ENCODE data around the gene GMDS. TPM values are rescaled to one million over a fixed set of nuclear protein-coding genes. Genes with fewer than 3 reads are reported as not detected.
A peak's percentile ranks its signal among the peaks of the same experiment; 100 is the strongest.

Gene GMDS
- total and polyA plus RNA-seq, 2 experiments from 2014 or later: 3.0 to 12.6 TPM

DNA sequence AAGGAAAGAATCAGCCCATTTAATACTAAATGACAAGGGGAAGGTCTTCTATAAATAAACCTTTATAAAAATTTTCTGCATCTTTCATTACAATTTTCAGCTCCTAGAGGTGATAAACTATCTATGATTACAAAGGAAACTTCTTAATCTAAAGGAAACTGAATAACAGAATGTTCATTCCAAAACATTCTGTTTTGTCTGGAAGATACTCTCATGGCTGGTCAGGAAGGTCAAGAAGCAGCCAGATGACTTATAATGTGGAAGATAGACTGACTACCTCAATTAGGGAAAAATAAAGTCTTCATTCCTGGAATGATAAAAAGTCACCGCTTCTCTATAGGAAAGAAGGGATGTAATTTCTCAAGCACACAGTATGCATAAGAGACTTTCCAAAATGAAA lies 131.3 kb downstream of the GMDS start:
- Histone ChIP-seq H2AFZ (no peak overlapping the region), H3K9me2 (ENCODE audit: insufficient read depth) (no peaks in the 10 kb centered on the region), H3K79me2 (ENCODE audit: insufficient read depth) (no peaks in the 10 kb centered on the region), H3F3A (ENCODE audit: insufficient read depth) (0 out of 2 replicates have a peak, but pooled peaks cover 5% of the 10 kb centered on the region), H3K4me3 (no peak overlapping the region), H3K27me3 (replicated peaks; ENCODE audit: insufficient read depth) (no peaks in the 10 kb centered on the region), H3K9me3 (ENCODE audit: low read depth) (no peaks in the 10 kb centered on the region), H3K36me3 (ENCODE audit: low read depth) (no peaks in the 10 kb centered on the region), H3K27ac (no peak overlapping the region), H4K20me1 (ENCODE audit: insufficient read depth) (no peaks in the 10 kb centered on the region), H3K4me2 (ENCODE audit: unreplicated experiment) (no peak overlapping the region), H3K4me1 (ENCODE audit: insufficient read depth) (peaks cover 13% of the 10 kb centered on the region; the same call in 1 of the 2 replicates), H3K9ac (no peak overlapping the region)
- 92 to 100% methylated on average over 1 of the region's 1 CpG for WGBS, 2 experiments (ENCODE audit: low coverage in 1 of 2, low lambda C conversion rate in 2 of 2, missing lambda C conversion rate in 2 of 2)
- no peak for DNase-seq
- TF ChIP-seq EZH2 (IDR thresholded peaks at IDR 0.05; ENCODE audit: insufficient read depth, poor library complexity, severe bottlenecking): no peak
- TF ChIP-seq EZH2phosphoT487 (IDR thresholded peaks at IDR 0.05; ENCODE audit: insufficient read depth, low read depth): no peak
- in situ Hi-C loops (cut with MboI): loop anchor here (25.0 kb wide), 1 partner anchor 523 kb away; no protein-coding TSS in a partner anchor

DNA sequence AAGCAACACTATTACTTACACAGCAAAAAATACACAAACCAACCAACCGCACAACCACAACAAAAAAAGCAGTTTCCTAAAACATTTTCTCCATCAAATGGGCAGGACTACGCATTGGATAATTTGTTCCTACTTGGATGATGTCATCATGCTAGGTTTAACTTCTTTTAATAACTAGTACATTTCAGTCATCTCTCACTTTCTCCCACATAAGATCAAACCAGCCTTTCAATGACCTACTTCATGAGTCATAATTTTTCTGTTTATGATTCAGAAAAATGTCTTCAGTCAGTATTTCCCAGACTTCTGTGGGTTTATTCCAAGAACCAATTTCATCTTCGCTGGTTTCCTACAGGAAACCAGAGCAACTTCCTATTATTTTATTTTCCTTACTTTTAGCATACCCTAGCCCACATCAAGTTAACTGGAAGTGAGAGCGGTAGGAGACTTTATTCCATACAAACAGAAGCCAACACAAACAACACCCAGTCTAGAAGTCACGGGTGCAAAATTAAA lies 134.2 kb downstream of the GMDS start:
- in situ Hi-C loops (cut with MboI): loop anchor here (25.0 kb wide), 1 partner anchor 526 kb away; no protein-coding TSS in a partner anchor
- Histone ChIP-seq H3K79me2 (ENCODE audit: insufficient read depth) (no peaks in the 10 kb centered on the region), H3K27me3 (replicated peaks; ENCODE audit: insufficient read depth) (no peaks in the 10 kb centered on the region), H3K9me2 (ENCODE audit: insufficient read depth) (no peaks in the 10 kb centered on the region), H2AFZ (no peak overlapping the region), H3K36me3 (ENCODE audit: low read depth) (no peaks in the 10 kb centered on the region), H3K9ac (no peak overlapping the region), H3K4me2 (ENCODE audit: unreplicated experiment) (peak overlapping the region; percentile 12), H3K4me3 (no peak overlapping the region), H3K27ac (no peak overlapping the region), H4K20me1 (ENCODE audit: insufficient read depth) (no peaks in the 10 kb centered on the region), H3K4me1 (ENCODE audit: insufficient read depth) (peaks cover 8% of the 10 kb centered on the region; the same call in 1 of the 2 replicates), H3F3A (ENCODE audit: insufficient read depth) (0 out of 2 replicates have a peak, but pooled peaks cover 5% of the 10 kb centered on the region), H3K9me3 (ENCODE audit: low read depth) (no peaks in the 10 kb centered on the region)
- no peak for TF ChIP-seq EZH2 (IDR thresholded peaks at IDR 0.05; ENCODE audit: insufficient read depth, poor library complexity, severe bottlenecking)
- DNase-seq: peak; percentile 72
- 62 to 63% methylated on average over 5 of the region's 5 CpGs for WGBS, 2 experiments (ENCODE audit: low coverage in 1 of 2, low lambda C conversion rate in 2 of 2, missing lambda C conversion rate in 2 of 2)

DNA sequence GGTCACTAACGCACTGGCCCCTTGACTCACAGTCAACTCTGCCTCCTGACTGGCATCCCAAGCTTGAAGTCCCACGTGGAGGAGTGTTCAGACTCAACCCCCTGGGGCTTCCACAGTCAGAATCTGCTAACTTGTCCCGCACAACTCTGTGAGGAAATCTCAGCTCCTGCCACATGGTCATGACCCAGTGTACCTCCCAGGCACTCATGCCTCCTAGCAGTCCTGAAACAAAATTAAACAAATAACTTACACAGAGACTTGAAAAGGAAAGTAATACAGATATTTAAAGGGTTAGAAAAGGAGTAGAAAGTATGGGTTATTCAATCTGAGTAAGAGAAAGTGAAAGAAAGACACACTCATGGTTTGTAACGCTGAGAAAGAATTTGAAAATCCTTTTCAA lies 134.9 kb downstream of the GMDS start:
- TF ChIP-seq EZH2phosphoT487 (IDR thresholded peaks at IDR 0.05; ENCODE audit: insufficient read depth, low read depth) (no peak), EZH2 (IDR thresholded peaks at IDR 0.05; ENCODE audit: insufficient read depth, poor library complexity, severe bottlenecking) (no peak)
- no peak for DNase-seq
- no peak overlapping the region for H3K4me3 ChIP-seq
- H3K4me1 ChIP-seq (ENCODE audit: insufficient read depth): peaks cover 8% of the 10 kb centered on the region; the same call in 1 of the 2 replicates
- H3K4me2 ChIP-seq (ENCODE audit: unreplicated experiment): no peak overlapping the region
- H2AFZ ChIP-seq: no peak overlapping the region
- no peak overlapping the region for H3K27ac ChIP-seq
- in situ Hi-C loops (cut with MboI): loop anchor here (25.0 kb wide), 1 partner anchor 527 kb away; no protein-coding TSS in a partner anchor
- no peaks in the 10 kb centered on the region for H3K27me3 ChIP-seq (replicated peaks; ENCODE audit: insufficient read depth)
- H3K36me3 ChIP-seq (ENCODE audit: low read depth): no peaks in the 10 kb centered on the region
- no peaks in the 10 kb centered on the region for H3K9me3 ChIP-seq (ENCODE audit: low read depth)
- H3F3A ChIP-seq (ENCODE audit: insufficient read depth): 0 out of 2 replicates have a peak, but pooled peaks cover 5% of the 10 kb centered on the region
- WGBS, 2 experiments (ENCODE audit: low coverage in 1 of 2, low lambda C conversion rate in 2 of 2, missing lambda C conversion rate in 2 of 2): 89 to 94% methylated on average over 4 of the region's 4 CpGs
- no peaks in the 10 kb centered on the region for H4K20me1 ChIP-seq (ENCODE audit: insufficient read depth)
- no peaks in the 10 kb centered on the region for H3K9me2 ChIP-seq (ENCODE audit: insufficient read depth)
- no peak overlapping the region for H3K9ac ChIP-seq
- no peaks in the 10 kb centered on the region for H3K79me2 ChIP-seq (ENCODE audit: insufficient read depth)

DNA sequence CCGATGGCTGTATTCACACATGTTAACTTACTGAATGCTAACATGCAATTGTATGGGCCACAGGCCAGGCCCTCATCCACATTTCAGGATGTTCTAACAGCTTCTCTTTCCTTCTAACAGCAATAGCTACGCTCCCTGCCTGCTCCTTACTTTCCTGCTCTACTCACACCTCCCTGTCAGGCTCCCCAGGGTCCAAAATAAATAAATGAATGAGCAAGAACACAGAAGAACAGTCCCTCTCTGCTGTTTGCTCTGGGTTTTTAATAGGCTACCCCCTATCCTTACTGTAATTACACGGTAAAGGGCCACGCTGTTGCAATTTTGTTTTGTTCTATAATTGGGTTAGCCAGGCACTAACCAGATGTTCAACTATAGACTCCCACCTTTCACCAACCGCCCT lies 135.6 kb downstream of the GMDS start:
- Histone ChIP-seq H3K36me3 (ENCODE audit: low read depth) (no peaks in the 10 kb centered on the region), H3K4me3 (no peak overlapping the region), H3K27ac (no peak overlapping the region), H3K79me2 (ENCODE audit: insufficient read depth) (no peaks in the 10 kb centered on the region), H3K4me2 (ENCODE audit: unreplicated experiment) (no peak overlapping the region), H4K20me1 (ENCODE audit: insufficient read depth) (no peaks in the 10 kb centered on the region), H3K9me3 (ENCODE audit: low read depth) (no peaks in the 10 kb centered on the region), H3K9ac (no peak overlapping the region), H3K4me1 (ENCODE audit: insufficient read depth) (peaks cover 8% of the 10 kb centered on the region; the same call in 1 of the 2 replicates), H3K9me2 (ENCODE audit: insufficient read depth) (no peaks in the 10 kb centered on the region), H3F3A (ENCODE audit: insufficient read depth) (0 out of 2 replicates have a peak, but pooled peaks cover 5% of the 10 kb centered on the region), H2AFZ (no peak overlapping the region), H3K27me3 (replicated peaks; ENCODE audit: insufficient read depth) (no peaks in the 10 kb centered on the region)
- in situ Hi-C loops (cut with MboI): loop anchor here (10.0 to 25.0 kb wide), 2 partner anchors 505 to 528 kb away; partner anchors contain the start of gene FOXC1
- TF ChIP-seq EZH2 (IDR thresholded peaks at IDR 0.05; ENCODE audit: insufficient read depth, poor library complexity, severe bottlenecking): no peak
- no peak for TF ChIP-seq EZH2phosphoT487 (IDR thresholded peaks at IDR 0.05; ENCODE audit: insufficient read depth, low read depth)
- 92 to 93% methylated on average over 5 of the region's 5 CpGs for WGBS, 2 experiments (ENCODE audit: low coverage in 1 of 2, low lambda C conversion rate in 2 of 2, missing lambda C conversion rate in 2 of 2)
- no peak for DNase-seq
